ENCODE data around the gene TBXAS1.

- no peak for TF ChIP-seq GABPA (IDR thresholded peaks at IDR 0.05 in 1 of 2, conservative IDR thresholded peaks at IDR 0.05 in 1 of 2)
- TF ChIP-seq CTCF (IDR thresholded peaks at IDR 0.05; ENCODE audit: low read depth, low read length, missing input control): no peak
- no peak for TF ChIP-seq EGR1 (IDR thresholded peaks at IDR 0.05; ENCODE audit: low read depth in 2 of 2)
- no peak for TF ChIP-seq REST (IDR thresholded peaks at IDR 0.05)
- TF ChIP-seq TAF1 (conservative IDR thresholded peaks at IDR 0.05): no peak
- TF ChIP-seq RAD21 (IDR thresholded peaks at IDR 0.05): peak in 1 of 2 donors; percentile 33
- TF ChIP-seq FOXA2 (IDR thresholded peaks at IDR 0.05): no peak
- TF ChIP-seq NR2F2 (IDR thresholded peaks at IDR 0.05): peak; percentile 22
- TF ChIP-seq MAX (IDR thresholded peaks at IDR 0.05): no peak
- TF ChIP-seq ATF3 (IDR thresholded peaks at IDR 0.05): no peak
- no peak for TF ChIP-seq JUND (IDR thresholded peaks at IDR 0.05)
These were observed 166.2 kb downstream of the TBXAS1 start for GRCh38 chr7:139995017-139995915.

All from liver (tissue), 3 donors.